Transverse colon (tissue), 4 donors: ENCODE measurements around the gene TOR1B. TPM values are rescaled to one million over a fixed set of nuclear protein-coding genes. Genes with fewer than 3 reads are reported as not detected.

Experiments
- DNase-seq: peaks from one replicate; pipeline ENCODE4 v3.0.0-alpha.2; 2019
- H3K27ac ChIP-seq, 4 donors: fragments of 200-600 bp; sonication (generic); 2 replicates each; pipeline ENCODE4 v1.5.1; 2016 to 2018; ENCODE audit warnings: inconsistent platforms in 4 of 4
- H3K27me3 ChIP-seq: fragments of 200-600 bp; sonication (generic); 2 replicates; pipeline ENCODE4 v1.5.1; 2017; ENCODE audit warnings: inconsistent platforms
- H3K36me3 ChIP-seq, 4 donors: fragments of 200-600 bp; sonication (generic); 2 replicates each; pipeline ENCODE4 v1.5.1; 2017 to 2019; ENCODE audit warnings: inconsistent platforms in 4 of 4
- H3K4me1 ChIP-seq, 4 donors: fragments of 200-600 bp; sonication (generic); 2 replicates each; pipeline ENCODE4 v1.5.1; 2017 to 2020; ENCODE audit warnings: inconsistent platforms in 4 of 4
- H3K4me3 ChIP-seq, 4 donors: fragments of 200-600 bp; sonication (generic); 1 replicate in 1 of 4; 2 replicates in 3 of 4; pipeline versions ENCODE4 v1.5.1 to v1.6.1; 2017 to 2019; ENCODE audit warnings: inconsistent platforms in 4 of 4
- H3K9me3 ChIP-seq, 2 donors: fragments of 200-600 bp; sonication (generic); 2 replicates each; pipeline ENCODE4 v1.5.1; 2017 to 2019; ENCODE audit warnings: inconsistent platforms in 2 of 2
- EP300 ChIP-seq: sonication (generic); formaldehyde crosslinking; IDR thresholded peaks from one replicate; pipeline ENCODE4 v1.6.1; 2017; ENCODE audit warnings: antibody characterized with exemption, low read depth
- POLR2A ChIP-seq: fragments of 450-650 bp; IDR thresholded peaks from one replicate; pipeline ENCODE4 v1.6.1; 2016; ENCODE audit warnings: antibody characterized with exemption, mild to moderate bottlenecking, moderate library complexity
- POLR2AphosphoS5 ChIP-seq, 3 donors: sonication (generic); formaldehyde crosslinking; IDR thresholded peaks; one replicate each; pipeline ENCODE4 v1.6.1; 2016; ENCODE audit warnings: antibody characterized with exemption in 3 of 3
- WGBS, 2 donors: methylation state at CpG; one replicate each; pipeline ENCODE4 v1.1.5; 2018; ENCODE audit warnings: low coverage in 1 of 2; 5-methylcytosine and 5-hydroxymethylcytosine counted together
- in situ Hi-C, 4 donors: fragments of 200-750 bp; cut with MboI; loops; one replicate each; pipeline versions ENCODE4 v1.15.0 to v1.15.1; 2017; ENCODE audit warnings: low sequenced_read_pairs in 3 of 4, low pct_ligation_motif_present in 1 of 4, low pct_unique_long_range_greater_than_20kb in 1 of 4
- intact Hi-C: fragments of 100-400 bp; cut with DNase I; formaldehyde crosslinking; loops from one replicate; pipeline ENCODE4 v1.15.1; 2023; ENCODE audit warnings: low total_unique reads
- total RNA-seq, 4 donors: library from RNA; depleted of rRNA; stranded (reverse); fragments of >200 nt; gene quantifications; one replicate each; pipeline ENCODE4 v1.1.0, GENCODE V29; 2016
- TF ChIP-seq, protein P1 (sequence below), 5 experiments: fragments of 200-600 bp in 3 of 5; fragments of 450-650 bp in 2 of 5; sonication (generic) in 3 of 5; IDR thresholded peaks; 1 replicate in 2 of 5; 2 replicates in 3 of 5; pipeline ENCODE4 v1.5.1; 2016 to 2017; ENCODE audit warnings: antibody characterized with exemption in 5 of 5, inconsistent platforms in 3 of 5, mild to moderate bottlenecking in 2 of 5, moderate library complexity in 1 of 5

TOR1B gene
- total RNA-seq, 4 donors from 2014 or later = 49.0 to 105 (median 62.7) TPM

DNA sequence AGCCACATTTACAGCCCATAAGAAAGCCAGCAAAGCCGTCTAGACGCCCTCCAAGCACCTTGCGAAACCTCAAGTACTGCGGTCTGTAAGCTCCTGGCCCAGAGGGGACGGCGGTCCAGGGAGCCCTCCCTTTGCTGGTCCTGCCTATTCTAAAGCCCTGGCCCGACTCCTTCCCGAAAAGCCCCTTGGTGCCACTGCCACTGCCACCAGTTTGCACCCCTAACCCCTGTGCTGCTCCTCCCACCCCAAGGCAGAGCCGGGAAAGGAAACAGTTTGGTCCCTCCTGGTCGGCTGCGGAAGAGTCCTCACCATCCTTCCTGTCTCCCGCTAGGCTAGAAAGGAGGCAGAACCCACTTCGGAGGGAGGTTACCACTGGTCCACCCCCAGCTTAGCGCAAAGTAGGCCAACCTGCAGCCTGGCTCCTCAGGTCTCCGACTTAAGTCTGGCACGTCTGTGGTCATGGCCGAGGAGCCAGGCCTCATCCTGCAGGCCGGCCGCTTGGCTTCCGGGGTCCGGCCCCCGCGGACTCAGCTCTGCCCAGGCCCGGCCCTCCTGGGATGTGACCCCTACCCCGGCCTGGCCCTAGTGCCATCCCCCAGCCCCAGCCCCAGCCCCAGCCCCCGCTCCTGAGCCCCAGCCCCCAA lies 20.0 kb downstream of the TOR1B start:
- Histone ChIP-seq H3K27me3 (no peaks in the 10 kb centered on the region), H3K4me1 (peaks cover 3 to 10% (median 6%) of the 10 kb centered on the region in 4 donors), H3K9me3 (no peaks in the 10 kb centered on the region), H3K27ac (peak overlapping the region; percentile 82 to 89 (median 86)), H3K36me3 (peaks cover 0 to 30% (median 9%) of the 10 kb centered on the region in 4 donors), H3K4me3 (peak overlapping the region; percentile 83 to 95 (median 89))
- no peak for DNase-seq
- in situ Hi-C loops (no loop called here), intact Hi-C loops (no loop called here)
- TF ChIP-seq POLR2A = no peak
- TF ChIP-seq, protein P1, sequence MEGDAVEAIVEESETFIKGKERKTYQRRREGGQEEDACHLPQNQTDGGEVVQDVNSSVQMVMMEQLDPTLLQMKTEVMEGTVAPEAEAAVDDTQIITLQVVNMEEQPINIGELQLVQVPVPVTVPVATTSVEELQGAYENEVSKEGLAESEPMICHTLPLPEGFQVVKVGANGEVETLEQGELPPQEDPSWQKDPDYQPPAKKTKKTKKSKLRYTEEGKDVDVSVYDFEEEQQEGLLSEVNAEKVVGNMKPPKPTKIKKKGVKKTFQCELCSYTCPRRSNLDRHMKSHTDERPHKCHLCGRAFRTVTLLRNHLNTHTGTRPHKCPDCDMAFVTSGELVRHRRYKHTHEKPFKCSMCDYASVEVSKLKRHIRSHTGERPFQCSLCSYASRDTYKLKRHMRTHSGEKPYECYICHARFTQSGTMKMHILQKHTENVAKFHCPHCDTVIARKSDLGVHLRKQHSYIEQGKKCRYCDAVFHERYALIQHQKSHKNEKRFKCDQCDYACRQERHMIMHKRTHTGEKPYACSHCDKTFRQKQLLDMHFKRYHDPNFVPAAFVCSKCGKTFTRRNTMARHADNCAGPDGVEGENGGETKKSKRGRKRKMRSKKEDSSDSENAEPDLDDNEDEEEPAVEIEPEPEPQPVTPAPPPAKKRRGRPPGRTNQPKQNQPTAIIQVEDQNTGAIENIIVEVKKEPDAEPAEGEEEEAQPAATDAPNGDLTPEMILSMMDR (IDR thresholded peaks at IDR 0.05) = no peak
- no peak for TF ChIP-seq POLR2AphosphoS5 (IDR thresholded peaks at IDR 0.05)
- TF ChIP-seq EP300 = no peak
- 5 to 20% methylated on average over 8 to 26 of the region's 26 CpGs for WGBS, 2 donors

DNA sequence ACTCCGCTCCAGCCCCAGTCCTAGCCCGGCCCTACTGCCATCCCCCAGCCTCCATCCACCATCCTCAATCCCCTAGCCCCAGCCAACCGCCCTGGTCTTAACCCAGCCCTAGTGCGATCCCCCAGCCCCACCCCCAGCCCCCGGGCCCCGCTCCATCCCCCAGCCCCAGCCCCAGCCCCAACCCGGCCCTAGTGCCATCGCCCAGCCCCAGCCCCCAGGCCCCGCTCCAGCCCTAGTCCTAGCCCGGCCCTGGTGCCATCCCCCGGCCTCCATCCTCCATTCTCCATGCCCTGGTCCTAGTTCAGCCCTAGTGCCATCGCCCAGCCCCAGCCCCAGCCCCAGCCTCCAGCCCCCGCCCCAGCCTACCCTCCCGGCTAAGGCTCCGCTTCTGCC lies 20.6 kb downstream of the TOR1B start:
- DNase-seq = no peak
- intact Hi-C loops (no loop called here), in situ Hi-C loops (no loop called here)
- Histone ChIP-seq H3K27ac (peak overlapping the region; percentile 82 to 89 (median 86)), H3K4me1 (peaks cover 3 to 10% (median 6%) of the 10 kb centered on the region in 4 donors), H3K9me3 (no peaks in the 10 kb centered on the region), H3K36me3 (peaks cover 0 to 30% (median 9%) of the 10 kb centered on the region in 4 donors), H3K4me3 (peak overlapping the region; percentile 83 to 95 (median 89)), H3K27me3 (no peaks in the 10 kb centered on the region)
- TF ChIP-seq POLR2A (no peak), EP300 (no peak), POLR2AphosphoS5 (IDR thresholded peaks at IDR 0.05) (no peak)
- TF ChIP-seq, protein P1 (IDR thresholded peaks at IDR 0.05) = no peak
- WGBS, 2 donors = 0% methylated on average over 7 of the region's 15 CpGs; no CpG with 5 or more reads in 1 of the 2 donors

DNA sequence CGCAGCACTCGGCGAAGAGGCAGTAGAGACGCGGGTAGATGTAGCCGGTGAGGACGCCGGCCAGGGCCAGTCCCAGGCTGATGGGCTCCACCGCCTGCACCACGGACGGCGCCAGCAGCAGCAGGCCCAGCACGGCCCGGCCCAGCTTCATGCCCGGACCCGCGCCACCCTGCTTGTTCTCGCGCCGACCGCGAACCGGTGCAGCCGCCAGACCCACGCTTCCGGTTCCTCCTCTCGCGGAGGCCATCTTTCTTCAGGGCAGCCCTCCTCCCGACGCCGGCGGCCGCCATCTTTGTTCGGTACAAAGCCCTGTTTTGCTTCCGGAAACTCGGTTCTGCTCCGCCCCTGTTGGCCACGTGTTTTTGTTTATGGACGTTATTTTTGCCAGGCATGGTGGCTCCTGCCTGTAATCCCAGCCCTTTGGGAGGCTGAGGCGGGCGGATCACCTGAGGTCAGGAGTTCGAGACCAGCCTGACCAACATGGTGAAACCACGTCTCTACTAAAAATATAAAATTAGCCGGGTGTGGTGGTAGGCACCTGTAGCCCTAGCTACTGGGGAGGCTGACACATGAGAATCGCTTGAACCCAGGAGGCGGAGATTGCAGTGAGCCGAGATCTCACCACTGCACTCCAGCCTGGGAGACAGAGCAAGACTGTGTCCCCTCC lies 21.1 kb downstream of the TOR1B start, which contains the start of gene TOR1A:
Gene TOR1A, minus strand, starts transcription at position 202 of the 667 bp plus-strand sequence. Its CDS starts 51 bp downstream, at position 151.
- peak; percentile 76 to 82 (median 76) for TF ChIP-seq POLR2AphosphoS5 (IDR thresholded peaks at IDR 0.05)
- peak; percentile 62 for TF ChIP-seq POLR2A
- TF ChIP-seq EP300 = no peak
- 3 to 20% methylated on average over 3 to 42 of the region's 47 CpGs for WGBS, 2 donors
- in situ Hi-C loops = no loop called here
- peaks cover 0 to 36% (median 11%) of the 10 kb centered on the region in 4 donors for H3K36me3 ChIP-seq
- H3K4me3 ChIP-seq = peak within 1 kb of the TSS; percentile 83 to 95 (median 89)
- no peaks in the 10 kb centered on the region for H3K27me3 ChIP-seq
- intact Hi-C loops = no loop called here
- H3K27ac ChIP-seq = peak within 1 kb of the TSS; percentile 82 to 89 (median 86)
- no peaks in the 10 kb centered on the region for H3K9me3 ChIP-seq
- DNase-seq = peak; percentile 97
- H3K4me1 ChIP-seq = peaks cover 3 to 10% (median 6%) of the 10 kb centered on the region in 4 donors

DNA sequence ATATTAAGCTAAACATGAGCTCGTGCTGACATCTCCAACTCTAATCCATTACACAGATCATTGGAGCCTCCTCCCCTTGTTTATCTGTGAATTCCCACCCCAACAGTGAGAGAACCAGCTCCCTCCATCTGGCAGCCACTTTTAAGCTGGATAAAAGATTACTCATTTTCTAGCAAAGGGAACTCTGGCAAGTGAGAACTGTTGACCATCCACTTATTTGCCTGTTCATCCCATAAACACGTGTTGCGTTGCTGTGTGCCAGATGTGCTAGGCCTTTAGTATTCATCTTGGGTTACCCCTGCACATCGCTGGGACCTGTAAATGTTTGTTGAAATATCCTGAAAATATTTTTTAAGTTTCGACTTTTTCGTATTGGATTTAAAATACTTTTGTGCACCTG lies 23.4 kb downstream of the TOR1B start:
- TF ChIP-seq, protein P1 (IDR thresholded peaks at IDR 0.05) = no peak
- TF ChIP-seq EP300 (no peak), POLR2AphosphoS5 (IDR thresholded peaks at IDR 0.05) (no peak), POLR2A (no peak)
- Histone ChIP-seq H3K27ac (no peak overlapping the region), H3K4me3 (no peak overlapping the region), H3K36me3 (peaks cover 0 to 46% (median 14%) of the 10 kb centered on the region in 4 donors), H3K4me1 (peaks cover 3 to 10% (median 6%) of the 10 kb centered on the region in 4 donors), H3K9me3 (no peaks in the 10 kb centered on the region), H3K27me3 (no peaks in the 10 kb centered on the region)
- in situ Hi-C loops = no loop called here
- no peak for DNase-seq
- WGBS, 2 donors = 78 to 82% methylated on average over 6 of the region's 6 CpGs
- intact Hi-C loops = no loop called here
